Measurements from ENCODE around the gene CARMIL1. TPM values are rescaled to one million over a fixed set of nuclear protein-coding genes. Genes with fewer than 3 reads are reported as not detected.

Gene CARMIL1
- total RNA-seq, 1 donor from 2014 or later: 14.5 TPM

GRCh38 chr6:25637211-25637610 is 358.0 kb downstream of the CARMIL1 start:
- Mint-ChIP-seq H3K36me3 (ENCODE audit: low read depth) (no peaks in the 10 kb centered on the region), H3K4me3 (ENCODE audit: unreplicated experiment) (no peak overlapping the region), H3K27ac (ENCODE audit: unreplicated experiment) (no peak overlapping the region), H3K9me3 (ENCODE audit: low read depth) (no peaks in the 10 kb centered on the region), H3K4me1 (ENCODE audit: low read depth) (no peaks in the 10 kb centered on the region), H3K27me3 (ENCODE audit: low read depth) (peaks cover 39% of the 10 kb centered on the region)
- DNase-seq (ENCODE audit: low spot score): no peak
- no peak for TF ChIP-seq CTCF (IDR thresholded peaks at IDR 0.05)

GRCh38 chr6:25637960-25638434 is 358.8 kb downstream of the CARMIL1 start:
- Mint-ChIP-seq H3K27ac (ENCODE audit: unreplicated experiment) (no peak overlapping the region), H3K36me3 (ENCODE audit: low read depth) (no peaks in the 10 kb centered on the region), H3K27me3 (ENCODE audit: low read depth) (peaks cover 45% of the 10 kb centered on the region), H3K9me3 (ENCODE audit: low read depth) (no peaks in the 10 kb centered on the region), H3K4me1 (ENCODE audit: low read depth) (no peaks in the 10 kb centered on the region), H3K4me3 (ENCODE audit: unreplicated experiment) (no peak overlapping the region)
- no peak for TF ChIP-seq CTCF (IDR thresholded peaks at IDR 0.05)
- no peak for DNase-seq (ENCODE audit: low spot score)

DNA sequence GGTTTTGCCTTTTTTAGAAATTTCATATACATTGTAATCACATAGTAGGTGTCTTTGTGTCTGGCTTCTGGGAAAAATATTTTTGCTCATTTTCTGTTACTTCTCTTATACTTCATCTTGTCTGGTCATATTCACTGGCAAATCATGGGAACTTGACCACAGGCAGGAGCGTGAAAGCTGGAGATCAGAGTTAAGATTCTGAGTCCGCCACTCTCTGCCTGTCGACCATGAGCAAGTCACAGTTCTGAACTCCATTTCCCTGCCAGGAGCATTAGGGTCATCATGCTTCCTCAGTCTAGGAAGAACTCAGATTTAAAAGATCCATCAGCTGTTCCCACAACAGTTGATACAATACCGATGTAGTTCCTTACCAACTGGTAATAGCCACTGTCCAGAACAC is 360.5 kb downstream of the CARMIL1 start:
- Mint-ChIP-seq H3K36me3 (ENCODE audit: low read depth) (no peaks in the 10 kb centered on the region), H3K9me3 (ENCODE audit: low read depth) (no peaks in the 10 kb centered on the region), H3K27me3 (ENCODE audit: low read depth) (peaks cover 53% of the 10 kb centered on the region), H3K4me3 (ENCODE audit: unreplicated experiment) (no peak overlapping the region), H3K4me1 (ENCODE audit: low read depth) (no peaks in the 10 kb centered on the region), H3K27ac (ENCODE audit: unreplicated experiment) (no peak overlapping the region)
- TF ChIP-seq CTCF (IDR thresholded peaks at IDR 0.05): no peak
- DNase-seq (ENCODE audit: low spot score): no peak

GRCh38 chr6:25640446-25640845 is 361.3 kb downstream of the CARMIL1 start:
- H3K4me1 Mint-ChIP-seq (ENCODE audit: low read depth): no peaks in the 10 kb centered on the region
- no peak overlapping the region for H3K27ac Mint-ChIP-seq (ENCODE audit: unreplicated experiment)
- H3K27me3 Mint-ChIP-seq (ENCODE audit: low read depth): peaks cover 55% of the 10 kb centered on the region
- no peak for DNase-seq (ENCODE audit: low spot score)
- H3K36me3 Mint-ChIP-seq (ENCODE audit: low read depth): no peaks in the 10 kb centered on the region
- TF ChIP-seq CTCF (IDR thresholded peaks at IDR 0.05): no peak
- H3K4me3 Mint-ChIP-seq (ENCODE audit: unreplicated experiment): no peak overlapping the region
- H3K9me3 Mint-ChIP-seq (ENCODE audit: low read depth): no peaks in the 10 kb centered on the region

DNA sequence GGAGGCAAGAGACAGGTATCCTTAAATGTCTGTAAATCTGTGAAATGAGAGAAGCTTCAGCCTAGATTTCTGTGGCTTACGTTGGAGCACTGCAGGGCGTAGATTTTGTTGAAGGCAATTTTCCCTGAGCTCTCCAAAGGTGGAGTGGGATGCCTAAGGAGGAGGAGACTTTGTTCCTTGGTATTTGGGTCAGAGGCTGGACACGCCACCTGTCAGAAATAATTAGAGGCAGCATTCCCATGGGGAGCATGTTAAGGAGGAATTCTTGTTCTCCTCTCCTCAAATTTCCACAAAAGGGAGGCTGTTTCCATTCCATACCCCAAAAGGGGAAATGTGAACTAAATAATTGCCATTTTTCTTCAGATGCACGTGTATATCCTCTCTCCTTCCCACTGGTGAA is 361.7 kb downstream of the CARMIL1 start:
- Mint-ChIP-seq H3K27ac (ENCODE audit: unreplicated experiment) (no peak overlapping the region), H3K9me3 (ENCODE audit: low read depth) (no peaks in the 10 kb centered on the region), H3K36me3 (ENCODE audit: low read depth) (no peaks in the 10 kb centered on the region), H3K27me3 (ENCODE audit: low read depth) (peaks cover 55% of the 10 kb centered on the region), H3K4me1 (ENCODE audit: low read depth) (no peaks in the 10 kb centered on the region), H3K4me3 (ENCODE audit: unreplicated experiment) (no peak overlapping the region)
- no peak for DNase-seq (ENCODE audit: low spot score)
- no peak for TF ChIP-seq CTCF (IDR thresholded peaks at IDR 0.05)

Measured in chondrocyte (in vitro differentiated cells).